Medulla oblongata (tissue), 1 donor: ENCODE measurements around the gene THSD4.

Source experiments
- DNase-seq: peaks from one replicate; pipeline ENCODE4 v3.0.0-alpha.2; 2015; ENCODE audit errors: extremely low spot score

THSD4 gene

GRCh38 chr15:71097890-71098289, 17.4 kb upstream of the THSD4 start:
- no peak for DNase-seq

GRCh38 chr15:71098920-71099319, 16.4 kb upstream of the THSD4 start:
- no peak for DNase-seq

- no peak for DNase-seq
Observed at GRCh38 chr15:71103102-71103676, 12.1 kb upstream of the THSD4 start.

- no peak for DNase-seq
Observed at GRCh38 chr15:71104636-71105035, 10.6 kb upstream of the THSD4 start.

GRCh38 chr15:71105444-71105843, 9.8 kb upstream of the THSD4 start:
- no peak for DNase-seq

GRCh38 chr15:71106802-71107500, 8.3 kb upstream of the THSD4 start:
- no peak for DNase-seq

GRCh38 chr15:71107501-71107815, 7.8 kb upstream of the THSD4 start:
- DNase-seq, result no peak

- DNase-seq, result no peak
Observed at GRCh38 chr15:71109130-71109529, 6.1 kb upstream of the THSD4 start.

- no peak for DNase-seq
Observed at GRCh38 chr15:71109905-71110304, 5.4 kb upstream of the THSD4 start.

- DNase-seq, result no peak
Observed at GRCh38 chr15:71110405-71111180, 4.7 kb upstream of the THSD4 start.

- DNase-seq, result no peak
Observed at GRCh38 chr15:71111181-71111565, 4.1 kb upstream of the THSD4 start.

- DNase-seq, result no peak
Observed at GRCh38 chr15:71111950-71112349, 3.3 kb upstream of the THSD4 start.

GRCh38 chr15:71112429-71112828, 2.8 kb upstream of the THSD4 start:
- no peak for DNase-seq

- no peak for DNase-seq
Observed at GRCh38 chr15:71114066-71114680, 1.1 kb upstream of the THSD4 start.

GRCh38 chr15:71115567-71116351, 488 bp downstream of the THSD4 start:
- DNase-seq, result no peak

- no peak for DNase-seq
Observed at GRCh38 chr15:71116366-71116765, 1.1 kb downstream of the THSD4 start.

GRCh38 chr15:71116942-71117341, 1.7 kb downstream of the THSD4 start:
- DNase-seq, result no peak

- DNase-seq, result no peak
Observed at GRCh38 chr15:71117714-71118305, 2.5 kb downstream of the THSD4 start.

- DNase-seq, result no peak
Observed at GRCh38 chr15:71118345-71118744, 3.1 kb downstream of the THSD4 start.

- DNase-seq, result no peak
Observed at GRCh38 chr15:71118881-71119632, 3.8 kb downstream of the THSD4 start.

GRCh38 chr15:71120428-71120944, 5.2 kb downstream of the THSD4 start:
- DNase-seq, result no peak
